SK-N-SH treated with all-trans-retinoic acid at 6 μM for 48 hours (cell line): ENCODE data around the gene CD101.
A peak's percentile ranks its signal among the peaks of the same experiment; 100 is the strongest.

ENCODE experiments used
- ATAC-seq: fragments of 200-7000 bp; cut with Tn5 transposase; 3 replicates; pipeline ENCODE4 v1.9.1; 2020; ENCODE audit warnings: mild to moderate bottlenecking, moderate library complexity
- ARNTL ChIP-seq: fragments of 450-650 bp; formaldehyde crosslinking; IDR thresholded peaks from 2 replicates; pipeline ENCODE4 v1.5.0; 2020; ENCODE audit warnings: low read depth, mild to moderate bottlenecking, moderate library complexity, borderline replicate concordance
- BACH2 ChIP-seq: fragments of 250-450 bp; sonication (Bioruptor Pico); IDR thresholded peaks from 2 replicates; pipeline ENCODE4 v1.9.0; 2021; ENCODE audit warnings: mild to moderate bottlenecking, borderline replicate concordance
- CSDC2 ChIP-seq: fragments of 250-450 bp; sonication (Bioruptor Pico); IDR thresholded peaks from 2 replicates; pipeline ENCODE4 v1.5.0; 2020; ENCODE audit warnings: mild to moderate bottlenecking, moderate library complexity
- CSRNP3 ChIP-seq: fragments of 250-450 bp; sonication (Bioruptor Pico); IDR thresholded peaks from 2 replicates; pipeline ENCODE4 v1.5.1; 2021; ENCODE audit warnings: mild to moderate bottlenecking, moderate library complexity
- ESRRG ChIP-seq: fragments of 250-450 bp; sonication (Bioruptor Pico); IDR thresholded peaks from 2 replicates; pipeline ENCODE4 v1.6.1; 2021; ENCODE audit warnings: mild to moderate bottlenecking
- ISL1 ChIP-seq: fragments of 250-450 bp; sonication (Bioruptor Pico); IDR thresholded peaks from 2 replicates; pipeline ENCODE4 v2.1.2; 2022; ENCODE audit warnings: mild to moderate bottlenecking, moderate library complexity
- OSR1 ChIP-seq: fragments of 250-450 bp; sonication (Bioruptor Pico); IDR thresholded peaks from 2 replicates; pipeline ENCODE4 v1.8.0; 2022; ENCODE audit warnings: moderate library complexity, mild to moderate bottlenecking, inconsistent platforms
- PATZ1 ChIP-seq: fragments of 250-450 bp; sonication (Bioruptor Pico); IDR thresholded peaks from 2 replicates; pipeline ENCODE4 v1.8.0; 2020; ENCODE audit warnings: mild to moderate bottlenecking, moderate library complexity, borderline replicate concordance
- PPARA ChIP-seq: fragments of 250-450 bp; sonication (Bioruptor Pico); IDR thresholded peaks from 2 replicates; pipeline ENCODE4 v1.5.0; 2020; ENCODE audit warnings: mild to moderate bottlenecking, borderline replicate concordance
- RARB ChIP-seq: fragments of 250-450 bp; sonication (Bioruptor Pico); IDR thresholded peaks from 2 replicates; pipeline ENCODE4 v1.8.0; 2021; ENCODE audit warnings: mild to moderate bottlenecking, moderate library complexity
- SNAI2 ChIP-seq: fragments of 250-450 bp; sonication (Bioruptor Pico); IDR thresholded peaks from 2 replicates; pipeline ENCODE4 v1.5.0; 2020; ENCODE audit warnings: mild to moderate bottlenecking, moderate library complexity
- TCF4 ChIP-seq: fragments of 250-450 bp; sonication (Bioruptor Pico); IDR thresholded peaks from 2 replicates; pipeline ENCODE4 v1.8.0; 2021; ENCODE audit warnings: mild to moderate bottlenecking, moderate library complexity, borderline replicate concordance
- TOX ChIP-seq: fragments of 250-450 bp; sonication (Bioruptor Pico); IDR thresholded peaks from 2 replicates; pipeline ENCODE4 v1.8.0; 2021; ENCODE audit warnings: mild to moderate bottlenecking, moderate library complexity, borderline replicate concordance
- ZC3H10 ChIP-seq: fragments of 250-450 bp; sonication (Bioruptor Pico); IDR thresholded peaks from 2 replicates; pipeline ENCODE4 v1.5.1; 2021; ENCODE audit warnings: mild to moderate bottlenecking, moderate library complexity
- ZFP30 ChIP-seq: fragments of 450-650 bp; formaldehyde crosslinking; IDR thresholded peaks from 2 replicates; pipeline ENCODE4 v1.5.0; 2022; ENCODE audit warnings: mild to moderate bottlenecking, moderate library complexity
- ZNF565 ChIP-seq: fragments of 450-650 bp; formaldehyde crosslinking; conservative IDR thresholded peaks from 2 replicates; pipeline ENCODE4 v1.5.0; 2020; ENCODE audit warnings: low read depth, mild to moderate bottlenecking, moderate library complexity
- ZNF70 ChIP-seq: fragments of 450-650 bp; formaldehyde crosslinking; IDR thresholded peaks from 2 replicates; pipeline ENCODE4 v1.5.0; 2020; ENCODE audit warnings: mild to moderate bottlenecking, moderate library complexity
- ZNF8 ChIP-seq: fragments of 450-650 bp; formaldehyde crosslinking; IDR thresholded peaks from 2 replicates; pipeline ENCODE4 v1.5.0; 2020; ENCODE audit warnings: mild to moderate bottlenecking, moderate library complexity
- TF ChIP-seq, protein P1 (sequence below): fragments of 250-450 bp; sonication (Bioruptor Pico); IDR thresholded peaks from 2 replicates; pipeline ENCODE4 v1.8.0; 2021; ENCODE audit warnings: low read depth, mild to moderate bottlenecking, moderate library complexity, borderline replicate concordance
- TF ChIP-seq, protein P2 (sequence below): fragments of 250-450 bp; sonication (Bioruptor Pico); IDR thresholded peaks from 2 replicates; pipeline ENCODE4 v1.5.1; 2020; ENCODE audit warnings: low read depth, mild to moderate bottlenecking, moderate library complexity
- TF ChIP-seq, protein P3 (sequence below): fragments of 250-450 bp; sonication (Bioruptor Pico); IDR thresholded peaks from 2 replicates; pipeline ENCODE4 v1.5.0; 2020; ENCODE audit warnings: mild to moderate bottlenecking, moderate library complexity

Gene CD101

DNA sequence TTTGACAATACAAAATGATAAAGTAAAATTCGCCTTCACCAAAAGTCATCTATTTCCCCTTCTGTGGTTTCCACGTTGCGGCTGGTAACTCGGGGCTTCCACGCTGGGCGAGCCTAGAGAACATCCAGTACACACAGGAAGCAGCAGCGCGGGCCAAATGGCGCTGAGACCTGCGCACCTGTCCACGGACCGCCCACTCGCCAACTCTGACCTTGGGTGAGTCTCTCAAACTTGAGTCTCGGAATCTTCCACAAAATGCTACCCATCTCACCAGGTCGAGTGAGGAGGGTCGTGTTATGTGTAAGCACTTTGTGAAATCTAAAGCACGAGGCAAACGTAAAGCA lies 57.7 kb downstream of the CD101 start:
- TF ChIP-seq SNAI2 (CRISPR knock-in tag): no peak
- TF ChIP-seq ZC3H10 (CRISPR knock-in tag): no peak
- no peak for TF ChIP-seq PPARA (CRISPR knock-in tag)
- no peak for TF ChIP-seq CSDC2
- TF ChIP-seq, all 23 proteins: peak for 0
- ATAC-seq: peak; percentile 24

DNA sequence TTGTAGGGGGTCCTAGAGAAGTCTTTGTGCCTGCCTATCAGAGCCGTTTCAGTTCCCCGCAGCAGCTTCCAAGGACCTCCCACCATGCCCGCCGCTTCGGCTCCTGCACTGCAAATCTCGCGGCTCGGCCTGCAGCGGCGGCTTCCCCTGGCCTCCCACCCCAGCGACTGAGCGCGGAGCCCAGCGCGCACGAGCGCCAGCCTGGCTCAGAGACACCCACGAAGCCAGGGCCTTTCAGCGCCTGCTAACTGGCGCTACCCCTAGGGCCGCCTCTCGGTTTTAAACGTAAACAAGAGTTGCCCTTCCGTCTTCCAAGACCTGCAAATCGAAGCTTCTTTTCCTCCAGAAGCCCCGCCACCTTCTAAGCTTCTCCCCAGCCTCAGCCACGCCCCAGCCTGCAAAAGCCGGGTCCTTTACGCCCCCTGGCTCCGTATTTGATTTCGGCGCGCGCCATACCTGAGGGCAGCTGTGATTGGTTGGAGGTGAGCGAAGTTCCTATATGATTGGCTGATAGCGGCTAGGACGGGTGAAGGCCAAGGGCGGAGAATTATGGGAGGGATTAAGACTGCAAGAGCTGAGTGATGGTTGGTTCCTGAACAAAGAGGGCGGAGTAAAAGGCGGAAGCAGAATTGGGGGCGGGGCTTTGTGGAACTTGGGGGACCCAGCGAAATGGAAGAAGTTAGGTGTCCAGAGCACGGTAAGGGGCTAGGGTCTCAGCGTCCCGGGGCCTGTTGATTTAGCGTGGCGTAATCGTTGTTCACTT lies 58.3 kb downstream of the CD101 start, which contains the start of gene TTF2:
TSS of gene TTF2 (plus strand) at position 649 of the 763 bp plus-strand sequence. CDS start at position 670, 21 bp downstream.
- peak; percentile 99 for ATAC-seq
- TF ChIP-seq PPARA (CRISPR knock-in tag) (no peak), ISL1 (CRISPR knock-in tag) (no peak), ZFP30 (CRISPR knock-in tag) (no peak), TOX (CRISPR knock-in tag) (no peak), BACH2 (no peak), CSDC2 (no peak), PATZ1 (CRISPR knock-in tag) (no peak), CSRNP3 (CRISPR knock-in tag) (no peak)
- TF ChIP-seq, protein P1, sequence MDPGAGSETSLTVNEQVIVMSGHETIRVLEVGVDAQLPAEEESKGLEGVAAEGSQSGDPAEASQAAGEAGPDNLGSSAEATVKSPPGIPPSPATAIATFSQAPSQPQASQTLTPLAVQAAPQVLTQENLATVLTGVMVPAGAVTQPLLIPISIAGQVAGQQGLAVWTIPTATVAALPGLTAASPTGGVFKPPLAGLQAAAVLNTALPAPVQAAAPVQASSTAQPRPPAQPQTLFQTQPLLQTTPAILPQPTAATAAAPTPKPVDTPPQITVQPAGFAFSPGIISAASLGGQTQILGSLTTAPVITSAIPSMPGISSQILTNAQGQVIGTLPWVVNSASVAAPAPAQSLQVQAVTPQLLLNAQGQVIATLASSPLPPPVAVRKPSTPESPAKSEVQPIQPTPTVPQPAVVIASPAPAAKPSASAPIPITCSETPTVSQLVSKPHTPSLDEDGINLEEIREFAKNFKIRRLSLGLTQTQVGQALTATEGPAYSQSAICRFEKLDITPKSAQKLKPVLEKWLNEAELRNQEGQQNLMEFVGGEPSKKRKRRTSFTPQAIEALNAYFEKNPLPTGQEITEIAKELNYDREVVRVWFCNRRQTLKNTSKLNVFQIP (CRISPR knock-in tag): no peak

GRCh38 chr1:117060441-117061317 lies 59.1 kb downstream of the CD101 start:
- no peak for TF ChIP-seq PATZ1 (CRISPR knock-in tag)
- no peak for TF ChIP-seq ZNF8 (CRISPR knock-in tag)
- TF ChIP-seq, protein P2, sequence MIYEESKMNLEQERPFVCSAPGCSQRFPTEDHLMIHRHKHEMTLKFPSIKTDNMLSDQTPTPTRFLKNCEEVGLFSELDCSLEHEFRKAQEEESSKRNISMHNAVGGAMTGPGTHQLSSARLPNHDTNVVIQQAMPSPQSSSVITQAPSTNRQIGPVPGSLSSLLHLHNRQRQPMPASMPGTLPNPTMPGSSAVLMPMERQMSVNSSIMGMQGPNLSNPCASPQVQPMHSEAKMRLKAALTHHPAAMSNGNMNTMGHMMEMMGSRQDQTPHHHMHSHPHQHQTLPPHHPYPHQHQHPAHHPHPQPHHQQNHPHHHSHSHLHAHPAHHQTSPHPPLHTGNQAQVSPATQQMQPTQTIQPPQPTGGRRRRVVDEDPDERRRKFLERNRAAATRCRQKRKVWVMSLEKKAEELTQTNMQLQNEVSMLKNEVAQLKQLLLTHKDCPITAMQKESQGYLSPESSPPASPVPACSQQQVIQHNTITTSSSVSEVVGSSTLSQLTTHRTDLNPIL: no peak
- TF ChIP-seq ZFP30 (CRISPR knock-in tag): no peak
- TF ChIP-seq, protein P1 (CRISPR knock-in tag): no peak
- TF ChIP-seq ZC3H10 (CRISPR knock-in tag): no peak
- TF ChIP-seq CSDC2: no peak
- TF ChIP-seq ESRRG (CRISPR knock-in tag): no peak
- no peak for TF ChIP-seq ZNF565 (CRISPR knock-in tag)
- TF ChIP-seq RARB (CRISPR knock-in tag): no peak
- no peak for TF ChIP-seq TOX (CRISPR knock-in tag)
- TF ChIP-seq ZNF70 (CRISPR knock-in tag): no peak
- no peak for TF ChIP-seq OSR1 (CRISPR knock-in tag)
- no peak for TF ChIP-seq ARNTL (CRISPR knock-in tag)
- TF ChIP-seq, protein P3, sequence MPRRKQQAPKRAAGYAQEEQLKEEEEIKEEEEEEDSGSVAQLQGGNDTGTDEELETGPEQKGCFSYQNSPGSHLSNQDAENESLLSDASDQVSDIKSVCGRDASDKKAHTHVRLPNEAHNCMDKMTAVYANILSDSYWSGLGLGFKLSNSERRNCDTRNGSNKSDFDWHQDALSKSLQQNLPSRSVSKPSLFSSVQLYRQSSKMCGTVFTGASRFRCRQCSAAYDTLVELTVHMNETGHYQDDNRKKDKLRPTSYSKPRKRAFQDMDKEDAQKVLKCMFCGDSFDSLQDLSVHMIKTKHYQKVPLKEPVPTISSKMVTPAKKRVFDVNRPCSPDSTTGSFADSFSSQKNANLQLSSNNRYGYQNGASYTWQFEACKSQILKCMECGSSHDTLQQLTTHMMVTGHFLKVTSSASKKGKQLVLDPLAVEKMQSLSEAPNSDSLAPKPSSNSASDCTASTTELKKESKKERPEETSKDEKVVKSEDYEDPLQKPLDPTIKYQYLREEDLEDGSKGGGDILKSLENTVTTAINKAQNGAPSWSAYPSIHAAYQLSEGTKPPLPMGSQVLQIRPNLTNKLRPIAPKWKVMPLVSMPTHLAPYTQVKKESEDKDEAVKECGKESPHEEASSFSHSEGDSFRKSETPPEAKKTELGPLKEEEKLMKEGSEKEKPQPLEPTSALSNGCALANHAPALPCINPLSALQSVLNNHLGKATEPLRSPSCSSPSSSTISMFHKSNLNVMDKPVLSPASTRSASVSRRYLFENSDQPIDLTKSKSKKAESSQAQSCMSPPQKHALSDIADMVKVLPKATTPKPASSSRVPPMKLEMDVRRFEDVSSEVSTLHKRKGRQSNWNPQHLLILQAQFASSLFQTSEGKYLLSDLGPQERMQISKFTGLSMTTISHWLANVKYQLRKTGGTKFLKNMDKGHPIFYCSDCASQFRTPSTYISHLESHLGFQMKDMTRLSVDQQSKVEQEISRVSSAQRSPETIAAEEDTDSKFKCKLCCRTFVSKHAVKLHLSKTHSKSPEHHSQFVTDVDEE: no peak
- no peak for TF ChIP-seq TCF4 (CRISPR knock-in tag)
- ATAC-seq: peak; percentile 70
